ENCODE measurements around the gene CLTRN.
A peak's percentile ranks its signal among the peaks of the same experiment; 100 is the strongest.
"Not testable (repeated sequence)": the region's sequence is repeated elsewhere in the genome, so short reads cannot be mapped to it uniquely, and the experiment has no call there.

The CLTRN gene, protein sequence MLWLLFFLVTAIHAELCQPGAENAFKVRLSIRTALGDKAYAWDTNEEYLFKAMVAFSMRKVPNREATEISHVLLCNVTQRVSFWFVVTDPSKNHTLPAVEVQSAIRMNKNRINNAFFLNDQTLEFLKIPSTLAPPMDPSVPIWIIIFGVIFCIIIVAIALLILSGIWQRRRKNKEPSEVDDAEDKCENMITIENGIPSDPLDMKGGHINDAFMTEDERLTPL

DNA sequence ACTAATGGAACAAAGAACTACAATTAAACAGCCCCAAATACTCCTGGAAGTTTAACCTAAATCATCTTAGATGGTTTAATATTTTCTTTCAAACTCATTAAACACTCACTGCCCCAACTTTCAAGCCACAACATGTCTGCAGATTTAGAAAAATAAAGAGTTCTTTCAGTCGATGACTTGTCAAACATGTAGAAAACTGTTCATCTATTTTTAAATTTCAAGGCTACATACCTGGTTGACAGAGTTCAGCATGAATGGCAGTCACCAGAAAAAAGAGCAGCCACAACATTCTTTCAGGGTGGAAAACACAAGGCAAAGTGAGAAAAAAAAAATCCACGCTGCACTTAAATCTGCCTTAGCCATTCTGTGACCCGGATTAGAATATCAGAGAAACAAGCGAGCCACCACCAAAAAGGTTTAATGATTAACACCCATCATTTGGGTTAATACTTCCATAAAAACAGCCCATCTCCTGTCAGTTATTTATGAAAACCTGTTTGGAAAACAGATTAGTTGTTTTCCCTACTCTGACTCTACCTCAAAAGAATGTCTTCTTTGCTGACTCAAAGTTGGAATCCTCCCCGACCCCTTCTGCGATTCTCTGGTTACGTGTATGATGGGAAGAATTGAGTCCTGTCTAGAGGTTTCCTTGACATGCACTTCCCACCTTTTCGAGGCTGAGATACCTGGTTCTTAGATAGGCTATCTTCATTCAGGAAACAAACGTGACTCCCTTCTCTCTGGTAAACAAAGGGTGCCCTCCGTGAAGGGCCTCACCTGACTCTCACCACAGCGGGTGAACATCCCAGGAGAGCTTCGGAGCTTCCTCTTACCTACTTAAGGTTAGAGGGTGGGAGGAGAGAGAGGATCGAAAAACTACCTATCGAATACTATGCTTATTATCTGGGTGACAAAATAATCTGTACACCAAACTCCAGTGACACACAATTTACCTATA, at the start of gene CLTRN:
TSS of gene CLTRN (minus strand) at position 319 of the 958 bp plus-strand sequence. CDS start at position 289, 30 bp downstream.
- no peak within 1 kb of the TSS for H3K4me3 ChIP-seq (ENCODE audit: low read depth, low read length)
- no peak for DNase-seq (ENCODE audit: low read depth)
- no peak for TF ChIP-seq CTCF (IDR thresholded peaks at IDR 0.05; ENCODE audit: low read depth, low read length, missing control alignments)

DNA sequence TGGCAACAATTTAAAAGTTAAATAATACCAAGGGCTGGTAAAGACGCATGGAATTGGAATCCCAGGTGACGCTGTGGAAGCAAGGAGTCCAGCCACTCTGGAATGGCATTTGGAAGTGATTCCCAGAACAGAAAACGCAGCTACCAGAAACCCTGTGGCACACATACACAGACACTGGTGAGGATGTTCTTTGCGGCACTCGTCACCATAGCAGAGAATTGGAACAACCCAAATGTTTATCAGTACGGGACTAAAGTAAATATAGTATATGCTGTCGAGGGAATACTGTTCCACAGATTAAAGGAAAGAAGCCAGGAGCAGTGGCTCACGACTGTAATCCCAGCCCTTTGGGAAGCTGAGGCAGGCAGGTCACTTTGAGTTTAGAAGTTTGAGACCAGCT, 39.7 kb upstream of the CLTRN start:
- not testable (repeated sequence) for H3K4me3 ChIP-seq (ENCODE audit: low read depth, low read length); DNase-seq (ENCODE audit: low read depth)

DNA sequence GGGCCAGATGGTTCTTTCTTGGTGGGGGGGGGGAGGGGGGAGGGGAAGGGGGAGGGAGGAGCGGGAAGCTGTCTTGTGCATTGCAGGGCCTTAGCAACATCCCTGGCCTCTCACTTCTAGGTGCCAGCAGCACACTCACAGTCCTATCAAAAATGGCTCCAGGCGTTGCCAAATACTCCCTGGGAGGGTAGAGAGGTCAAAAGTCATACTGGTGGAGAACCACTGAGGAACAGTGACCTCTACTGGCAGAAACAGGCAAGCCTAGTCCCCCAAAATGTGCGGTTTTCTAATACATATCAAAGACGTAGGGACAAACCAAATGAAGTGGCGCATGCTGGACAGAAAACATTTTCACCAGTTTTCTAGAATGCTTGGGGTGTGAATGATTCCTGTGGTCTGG, 39.2 kb upstream of the CLTRN start:
- H3K4me3 ChIP-seq (ENCODE audit: low read depth, low read length); DNase-seq (ENCODE audit: low read depth): not testable (repeated sequence)

- TF ChIP-seq CTCF (IDR thresholded peaks at IDR 0.05; ENCODE audit: low read depth, low read length, missing control alignments) = no peak
- no peak overlapping the region for H3K4me3 ChIP-seq (ENCODE audit: low read depth, low read length)
- DNase-seq (ENCODE audit: low read depth) = no peak
Measured at GRCh38 chrX:15702488-15703371, 38.1 kb upstream of the CLTRN start.

DNA sequence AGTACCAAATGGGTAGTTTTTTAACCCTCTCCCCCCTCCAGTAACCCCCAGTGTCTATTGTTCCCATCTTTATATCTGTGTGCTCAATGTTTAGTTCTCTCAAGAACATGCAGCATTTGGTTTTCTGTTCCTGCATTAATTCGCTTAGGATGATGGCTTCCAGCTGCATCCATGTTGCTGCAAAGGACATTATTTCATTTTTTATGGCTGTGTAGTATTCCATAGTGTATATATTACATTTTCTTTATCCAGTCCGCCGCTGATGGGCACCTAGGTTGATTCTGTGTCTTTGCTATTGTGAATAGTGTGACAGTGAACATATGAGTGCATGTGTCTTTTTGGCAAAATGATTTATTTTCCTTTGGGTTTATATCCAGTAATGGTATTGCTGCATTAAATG, 31.9 kb upstream of the CLTRN start:
- no peak for DNase-seq (ENCODE audit: low read depth)
- no peak for TF ChIP-seq CTCF (IDR thresholded peaks at IDR 0.05; ENCODE audit: low read depth, low read length, missing control alignments)
- no peak overlapping the region for H3K4me3 ChIP-seq (ENCODE audit: low read depth, low read length)

- DNase-seq (ENCODE audit: low read depth) = no peak
- TF ChIP-seq CTCF (IDR thresholded peaks at IDR 0.05; ENCODE audit: low read depth, low read length, missing control alignments) = no peak
- no peak overlapping the region for H3K4me3 ChIP-seq (ENCODE audit: low read depth, low read length)
Measured at GRCh38 chrX:15694941-15695451, 30.4 kb upstream of the CLTRN start.

DNA sequence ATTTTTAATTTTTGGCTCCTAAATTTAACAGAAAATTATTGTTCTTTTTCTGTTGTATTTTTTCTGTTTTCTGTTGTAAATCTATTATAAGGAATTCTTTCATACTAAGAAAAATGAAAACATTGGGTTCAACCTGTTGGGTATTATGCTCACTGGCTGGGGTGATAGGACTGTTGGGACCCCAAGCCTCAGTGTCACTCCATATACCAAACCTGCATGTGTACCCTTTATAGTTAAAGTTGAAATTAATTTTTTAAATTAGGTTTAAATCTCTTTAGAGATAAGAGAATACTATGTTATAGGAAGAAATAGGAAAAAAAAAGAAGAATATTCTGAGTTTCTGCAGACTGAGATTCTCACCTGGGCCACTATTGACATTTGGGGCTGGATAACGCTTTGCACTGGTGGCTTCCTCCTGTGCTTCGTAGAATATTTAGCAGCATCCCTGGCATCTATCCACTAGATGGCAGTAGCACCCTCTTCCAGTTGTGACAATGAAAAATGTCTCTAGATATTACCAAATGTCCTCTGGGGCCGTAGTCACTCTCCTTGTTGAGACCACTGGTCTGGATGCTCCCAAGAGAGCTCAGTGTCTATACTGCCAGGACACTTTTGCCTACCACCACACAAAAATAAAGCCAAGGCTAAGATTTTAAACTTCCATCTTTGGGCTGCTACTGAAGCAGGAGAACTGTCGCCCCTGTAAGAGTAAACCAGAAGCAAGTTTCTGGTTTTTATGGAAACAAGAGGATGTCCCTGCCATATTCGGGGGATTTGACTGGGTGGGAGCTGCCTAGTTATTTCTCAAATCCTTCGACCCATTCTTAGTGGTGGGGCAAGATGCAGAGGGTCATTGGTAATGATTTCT, 22.4 kb upstream of the CLTRN start:
- DNase-seq (ENCODE audit: low read depth) = peak; percentile 24
- H3K4me3 ChIP-seq (ENCODE audit: low read depth, low read length) = no peak overlapping the region
- TF ChIP-seq CTCF (IDR thresholded peaks at IDR 0.05; ENCODE audit: low read depth, low read length, missing control alignments) = peak; percentile 63

Measured in GM12864 (cell line).